Superior temporal gyrus (tissue), 1 donor: Measurements from ENCODE around the gene NAP1L4.

ENCODE experiments used
- DNase-seq: peaks from one replicate; pipeline ENCODE4 v3.0.0-alpha.2; 2016; ENCODE audit errors: extremely low spot score

The NAP1L4 gene

DNA sequence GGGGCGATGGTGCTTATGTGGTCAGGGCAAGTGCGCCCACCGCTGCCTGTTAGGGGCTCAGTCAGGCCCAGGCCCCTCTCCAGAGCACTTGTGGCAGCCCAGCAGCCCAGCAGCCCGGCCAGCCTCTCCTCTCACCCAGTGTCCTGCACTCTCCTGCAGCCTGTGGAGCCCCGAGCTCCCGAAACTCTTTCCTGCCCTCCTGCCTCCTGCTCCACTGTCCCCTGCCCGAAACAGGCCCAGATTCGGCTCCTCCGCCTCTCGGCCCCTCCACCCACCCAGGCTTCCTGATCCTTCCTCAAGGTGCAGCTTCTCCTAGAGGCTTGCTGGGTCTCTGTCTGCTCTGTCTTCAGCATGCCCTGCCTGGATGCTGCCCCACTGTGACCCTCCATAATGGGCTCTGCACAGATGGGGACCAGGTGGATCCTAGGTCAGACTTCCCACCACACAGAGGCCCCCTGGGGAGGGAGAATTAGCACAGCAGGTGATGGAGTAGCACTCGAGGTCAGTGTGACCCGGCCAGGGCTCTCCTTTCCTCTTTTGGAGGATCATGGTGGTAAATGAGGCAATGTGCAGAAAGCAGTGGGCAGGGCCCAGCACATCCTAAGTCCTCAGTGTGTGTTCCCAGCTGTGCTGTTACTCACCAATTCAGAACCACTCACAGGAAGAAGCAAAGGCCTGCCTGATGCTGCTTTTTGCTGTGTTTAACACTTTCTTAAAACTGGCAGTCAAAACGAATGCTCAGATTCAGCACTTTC lies 18.6 kb upstream of the NAP1L4 start:
- DNase-seq, result no peak

DNA sequence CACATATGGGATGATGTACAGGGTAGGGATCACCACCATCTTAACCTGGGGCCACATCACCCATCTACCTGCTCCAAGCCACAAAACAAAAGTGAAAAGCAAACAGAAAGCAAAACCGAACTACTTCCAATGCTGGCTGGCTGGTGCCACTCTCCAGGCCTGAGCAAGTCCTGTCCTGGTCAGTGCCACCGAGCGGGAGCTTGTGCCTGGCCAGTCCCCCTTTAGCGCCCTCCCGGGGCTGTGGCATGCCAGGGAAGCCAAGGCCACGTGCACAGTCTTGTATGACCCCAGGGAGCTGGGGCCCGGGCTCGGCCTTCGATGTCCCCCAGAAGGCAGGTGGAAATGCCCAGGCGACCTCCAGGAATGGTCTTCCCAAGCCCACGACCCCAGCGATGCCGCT lies 17.9 kb upstream of the NAP1L4 start:
- no peak for DNase-seq

DNA sequence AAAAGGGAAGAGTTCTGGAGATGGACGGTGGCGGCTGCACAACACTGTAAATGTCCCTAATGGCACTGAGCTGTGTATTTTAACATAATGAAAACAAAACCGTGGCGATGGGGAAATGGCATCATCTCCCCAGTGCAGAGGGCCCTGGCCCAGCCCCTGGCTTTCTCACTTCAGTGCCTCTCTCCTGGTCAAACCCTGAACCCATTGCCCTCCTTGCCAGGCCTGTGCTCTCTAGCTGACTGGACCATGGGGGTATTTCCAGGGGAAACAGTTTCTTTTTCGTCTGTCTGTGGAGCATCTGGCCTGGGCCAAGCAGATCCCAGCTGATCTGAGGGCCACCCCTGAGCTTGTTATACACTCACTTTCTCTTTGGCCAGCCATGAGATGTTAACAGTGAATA lies 17.4 kb upstream of the NAP1L4 start:
- no peak for DNase-seq

DNA sequence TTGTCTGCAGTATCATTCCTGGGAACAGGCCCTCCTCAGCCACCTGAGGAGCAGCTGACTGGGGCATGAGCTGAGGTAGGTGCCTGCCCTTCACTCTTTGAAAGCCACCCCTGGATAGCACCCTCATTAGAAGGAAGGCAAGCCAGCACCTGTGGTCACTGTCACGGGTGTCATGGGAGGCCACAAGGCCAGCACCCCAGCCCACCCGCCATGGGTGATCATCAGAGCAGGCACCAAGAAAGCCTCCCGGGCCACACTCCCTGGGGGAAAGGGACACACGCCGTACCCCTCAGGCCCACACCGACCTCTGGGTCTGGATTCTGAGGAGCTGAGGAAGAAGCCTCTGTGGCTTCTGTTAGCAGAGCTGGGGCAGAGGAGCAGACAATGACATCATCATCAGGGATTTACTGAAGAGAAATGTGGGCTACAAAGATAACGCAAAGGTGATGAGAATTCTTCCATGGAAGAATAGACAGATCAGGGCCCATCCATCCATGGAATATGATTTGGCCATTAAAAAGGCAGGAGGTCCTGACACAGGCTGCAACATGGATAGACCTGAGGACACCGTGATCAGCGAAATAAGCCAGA lies 16.7 kb upstream of the NAP1L4 start:
- no peak for DNase-seq

DNA sequence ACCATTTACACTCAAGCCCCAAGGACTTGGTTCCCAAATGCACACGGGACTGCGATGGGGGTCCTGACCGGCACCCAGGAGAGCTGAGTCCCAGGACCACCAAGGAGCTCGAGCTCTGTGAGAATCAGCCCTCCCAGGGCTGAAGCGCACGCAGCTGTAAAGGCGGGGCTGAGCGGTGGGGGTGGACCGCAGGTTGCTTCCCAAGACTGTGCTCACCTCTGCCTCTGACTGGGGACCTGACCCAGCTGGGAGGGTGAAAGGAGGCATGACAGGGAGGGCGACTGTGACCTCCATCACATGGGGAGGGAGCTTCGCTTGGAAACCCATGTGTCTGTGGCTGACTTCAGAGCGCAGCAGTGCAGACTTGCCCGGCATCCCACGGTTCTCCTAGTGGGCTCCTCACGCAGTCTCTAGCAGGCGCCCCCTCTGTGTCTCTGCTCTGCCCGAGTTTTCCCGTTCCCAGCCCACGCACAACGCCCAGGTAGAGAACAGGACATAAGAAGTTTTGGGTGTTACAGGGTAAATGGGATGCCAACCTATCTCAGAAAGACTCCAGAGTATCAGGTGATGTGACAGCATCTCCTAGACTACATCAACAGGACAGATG lies 15.4 kb upstream of the NAP1L4 start:
- no peak for DNase-seq

DNA sequence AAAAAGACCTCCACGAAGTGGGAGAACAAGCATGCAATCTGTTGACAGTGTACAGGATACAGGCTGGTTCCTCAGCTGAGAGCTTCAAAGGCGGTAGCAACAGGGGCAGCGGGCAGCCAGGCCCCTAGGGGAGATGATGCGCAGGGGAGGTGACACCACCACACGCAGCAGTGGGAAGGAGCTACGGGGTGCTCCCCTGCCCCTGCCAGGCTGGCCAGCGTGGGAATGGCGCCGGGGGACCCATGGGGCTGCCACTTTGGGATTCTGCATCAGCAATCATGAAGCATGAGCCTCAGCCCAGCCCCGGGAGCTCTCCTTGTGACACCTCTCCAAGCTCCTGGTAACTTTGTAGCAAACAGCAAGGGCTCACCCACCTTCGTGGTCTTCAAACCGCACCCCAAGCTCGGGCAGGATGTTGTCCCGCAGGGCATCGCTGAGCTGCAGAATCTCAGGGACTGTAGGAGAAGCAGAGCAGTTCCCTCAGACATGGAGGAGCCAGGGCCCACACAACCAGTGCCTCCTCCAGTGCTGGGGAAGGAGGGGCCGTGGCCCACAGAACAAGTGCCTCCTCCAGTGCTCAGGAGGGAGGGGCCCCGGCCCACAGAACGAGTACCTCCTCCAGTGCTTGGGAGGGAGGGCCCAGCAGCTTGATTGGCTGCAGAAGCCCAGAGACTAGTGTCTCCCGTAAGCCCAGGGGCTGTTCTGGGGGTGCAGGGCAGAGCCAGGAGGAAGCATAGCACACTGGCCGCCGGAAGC lies 14.6 kb upstream of the NAP1L4 start:
- no peak for DNase-seq

DNA sequence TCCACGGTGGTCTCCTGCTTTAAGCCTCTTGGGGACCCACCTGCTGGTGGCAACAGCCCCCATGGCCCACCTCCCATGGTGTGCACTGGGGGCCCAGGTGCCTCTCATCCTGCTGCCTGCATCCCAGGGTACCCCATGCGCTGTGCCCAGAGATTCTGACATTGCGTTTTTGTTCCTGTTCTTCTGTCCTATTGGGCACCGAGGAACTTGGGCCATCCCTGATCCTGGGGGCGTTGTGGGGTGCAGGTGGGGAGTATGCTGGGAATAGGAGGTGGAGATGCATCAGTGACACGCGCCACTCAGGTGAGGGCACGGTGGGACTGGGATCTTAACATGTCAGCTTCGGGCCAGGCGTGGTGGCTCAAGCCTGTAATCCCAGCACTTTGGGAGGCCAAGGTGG lies 12.4 kb upstream of the NAP1L4 start:
- DNase-seq, result no peak

DNA sequence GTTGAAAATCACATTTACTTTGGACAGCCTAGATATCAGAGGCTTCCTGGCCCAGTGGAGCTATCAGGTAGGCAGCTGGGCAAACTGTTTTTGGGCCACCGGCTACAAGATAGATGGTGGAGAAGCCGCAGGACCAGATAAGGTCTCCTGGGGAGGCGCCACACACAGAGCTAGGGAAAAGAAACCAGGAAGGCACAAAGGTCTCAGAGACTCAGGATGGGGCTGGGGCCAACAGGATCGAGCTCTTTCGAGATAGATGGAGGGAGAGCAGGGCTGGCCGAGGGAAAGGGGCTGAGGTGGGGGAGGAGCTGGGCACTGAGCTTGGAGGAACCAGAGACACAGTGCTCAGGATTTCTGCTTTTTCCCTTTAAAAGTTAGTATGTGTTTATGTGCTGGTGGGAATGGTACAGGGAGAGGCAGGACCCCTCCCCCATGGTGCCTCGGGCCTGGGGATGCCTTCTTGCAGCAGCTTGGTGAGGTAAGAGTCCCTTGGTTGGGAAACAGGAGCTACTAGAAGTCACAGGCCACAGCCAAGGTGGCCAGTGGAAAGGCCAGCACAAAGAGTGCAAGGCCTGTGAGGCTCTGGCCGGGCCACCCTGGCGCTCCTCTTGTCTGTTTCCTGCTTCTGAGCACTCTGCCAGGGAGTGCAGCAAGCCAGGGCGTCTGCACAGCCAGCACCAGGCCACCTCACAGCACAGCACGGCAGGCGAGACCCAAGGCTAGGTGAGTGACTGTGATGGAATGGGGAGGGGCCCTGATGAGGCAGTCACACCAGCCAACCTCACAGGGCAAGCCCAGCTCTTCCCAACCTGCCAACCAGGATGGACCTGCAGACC lies 11.5 kb upstream of the NAP1L4 start:
- no peak for DNase-seq

DNA sequence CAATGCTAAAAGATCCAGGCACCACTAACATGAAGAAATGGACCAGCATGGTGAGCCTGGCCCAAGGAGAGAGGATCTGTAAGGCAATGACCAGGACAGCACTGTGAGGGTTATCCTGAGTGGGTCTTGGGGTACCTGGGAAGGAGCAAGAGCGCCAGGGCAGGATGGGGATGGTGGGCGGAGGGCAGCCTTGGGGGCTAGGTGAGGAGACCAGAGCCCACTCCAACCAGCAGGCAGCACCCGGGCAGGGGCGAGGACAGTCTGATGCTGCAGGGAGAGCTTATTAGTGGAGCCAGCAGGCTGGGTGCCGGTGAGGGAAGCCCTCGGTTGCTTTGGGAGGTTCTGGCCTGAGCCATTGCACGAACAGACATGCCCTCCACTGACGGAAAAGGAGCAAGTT lies 10.7 kb upstream of the NAP1L4 start:
- no peak for DNase-seq

DNA sequence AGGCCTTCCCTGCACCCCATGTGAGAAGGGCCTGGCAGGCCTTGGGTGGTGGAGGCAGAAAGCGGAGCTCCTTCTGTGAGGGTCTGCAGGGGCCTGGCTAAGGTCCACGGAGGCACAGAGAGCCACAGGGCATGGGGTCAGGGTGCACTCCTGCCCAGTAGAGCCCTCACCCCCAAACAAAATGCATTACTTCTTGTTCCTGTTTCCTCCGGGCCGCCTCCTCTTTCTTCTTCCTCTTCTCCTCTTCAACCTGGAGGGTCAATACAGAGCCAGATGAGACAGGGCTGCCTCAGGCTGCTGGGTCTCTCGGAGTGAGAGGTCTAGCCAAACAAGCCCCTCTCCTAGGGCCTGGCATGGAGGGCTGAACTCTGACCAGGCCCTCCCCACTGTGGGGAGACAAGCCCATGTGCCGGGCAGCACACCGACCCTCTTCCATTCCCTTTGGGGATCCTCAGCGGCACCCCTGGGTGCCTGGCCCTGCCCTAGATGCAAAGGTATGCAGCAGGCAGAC lies 10.3 kb upstream of the NAP1L4 start:
- DNase-seq, result no peak

DNA sequence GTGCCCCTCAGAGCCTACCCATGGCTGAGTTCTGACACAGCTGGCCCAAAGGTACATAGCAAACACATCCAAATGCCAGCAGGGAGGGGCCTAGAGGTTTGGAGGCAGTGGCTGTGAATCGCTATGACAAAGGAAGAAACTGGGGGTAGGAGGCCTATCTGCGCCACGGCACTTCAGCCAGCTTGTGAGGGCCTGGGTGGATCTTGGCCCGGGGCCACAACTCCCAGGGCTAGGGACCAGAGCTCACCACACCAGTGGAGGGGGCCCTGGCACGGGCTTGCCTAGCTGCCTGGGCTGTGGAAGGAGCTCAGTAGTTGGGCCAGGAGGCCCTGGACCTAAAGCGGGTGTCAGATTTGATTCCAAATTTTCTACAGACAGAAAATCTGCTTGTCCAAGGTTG lies 9.4 kb upstream of the NAP1L4 start:
- peak; percentile 79 for DNase-seq

DNA sequence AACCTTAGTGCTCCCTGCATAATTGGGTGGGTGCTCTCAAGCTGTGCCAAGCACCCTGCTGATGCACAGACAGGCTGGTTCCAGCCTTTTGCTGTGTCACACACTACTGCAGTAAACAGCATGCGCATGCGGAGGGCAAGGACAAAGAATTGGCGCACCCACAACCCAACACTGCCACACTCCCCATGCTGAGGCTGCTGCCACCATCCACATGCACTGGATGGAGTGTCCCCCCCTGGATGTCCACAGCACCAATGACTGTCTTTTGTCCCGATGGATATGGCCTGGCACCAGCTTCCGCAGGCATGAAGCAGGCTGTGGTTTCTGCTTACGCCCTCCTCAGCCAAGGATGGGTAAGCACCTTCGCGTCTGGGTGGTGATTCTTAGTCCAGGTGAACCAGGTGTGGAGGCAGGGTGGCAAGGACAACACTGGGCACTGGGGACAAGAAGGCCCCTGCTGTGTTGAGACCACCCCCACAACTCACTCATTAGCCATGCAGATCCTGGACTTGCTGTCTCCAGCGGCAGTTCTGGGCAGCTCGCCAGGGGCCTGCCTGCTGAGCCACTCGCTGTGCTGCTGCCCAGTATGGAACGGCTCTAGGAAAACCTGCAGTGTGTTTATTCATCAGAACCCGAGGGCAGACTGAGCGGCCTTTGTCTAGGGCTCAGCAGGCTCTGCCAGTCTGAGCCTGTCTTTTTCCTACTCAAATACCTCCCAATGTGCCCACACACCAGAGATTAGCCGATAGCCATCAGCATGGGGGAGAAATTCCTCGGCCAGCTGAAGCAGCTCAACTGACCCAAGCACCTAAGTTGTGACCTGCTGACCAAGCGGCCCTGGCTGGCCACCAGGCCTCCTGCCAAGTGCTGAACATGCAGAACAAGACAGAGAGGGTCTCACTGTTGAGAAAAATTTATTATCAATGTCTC lies 8.2 kb upstream of the NAP1L4 start:
- peak; percentile 97 for DNase-seq

DNA sequence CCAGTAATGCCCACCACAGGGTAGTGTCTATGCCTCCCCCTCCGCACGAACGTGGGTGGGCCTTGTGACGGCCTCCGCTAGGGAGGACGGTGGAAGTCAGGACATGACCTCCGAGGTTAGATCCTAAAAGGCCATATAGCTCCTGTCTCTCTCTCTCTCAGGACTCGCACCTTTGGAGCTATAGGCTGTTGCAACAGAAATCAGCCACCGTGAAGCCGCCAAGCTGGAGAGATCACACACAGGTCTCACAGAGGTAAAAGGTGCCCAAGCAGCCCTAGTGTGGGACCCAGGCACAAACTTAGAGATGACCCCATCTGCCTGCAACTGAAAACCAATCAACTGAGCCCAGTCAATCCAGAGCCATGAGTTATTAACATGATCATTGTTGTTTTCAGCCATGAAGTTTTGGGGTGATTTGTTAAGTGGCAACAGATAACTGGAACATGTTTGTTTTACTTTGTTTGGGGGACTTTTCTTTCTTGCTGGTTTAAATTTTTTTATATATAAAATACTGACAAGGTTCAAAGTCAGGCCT lies 7.4 kb upstream of the NAP1L4 start:
- no peak for DNase-seq

DNA sequence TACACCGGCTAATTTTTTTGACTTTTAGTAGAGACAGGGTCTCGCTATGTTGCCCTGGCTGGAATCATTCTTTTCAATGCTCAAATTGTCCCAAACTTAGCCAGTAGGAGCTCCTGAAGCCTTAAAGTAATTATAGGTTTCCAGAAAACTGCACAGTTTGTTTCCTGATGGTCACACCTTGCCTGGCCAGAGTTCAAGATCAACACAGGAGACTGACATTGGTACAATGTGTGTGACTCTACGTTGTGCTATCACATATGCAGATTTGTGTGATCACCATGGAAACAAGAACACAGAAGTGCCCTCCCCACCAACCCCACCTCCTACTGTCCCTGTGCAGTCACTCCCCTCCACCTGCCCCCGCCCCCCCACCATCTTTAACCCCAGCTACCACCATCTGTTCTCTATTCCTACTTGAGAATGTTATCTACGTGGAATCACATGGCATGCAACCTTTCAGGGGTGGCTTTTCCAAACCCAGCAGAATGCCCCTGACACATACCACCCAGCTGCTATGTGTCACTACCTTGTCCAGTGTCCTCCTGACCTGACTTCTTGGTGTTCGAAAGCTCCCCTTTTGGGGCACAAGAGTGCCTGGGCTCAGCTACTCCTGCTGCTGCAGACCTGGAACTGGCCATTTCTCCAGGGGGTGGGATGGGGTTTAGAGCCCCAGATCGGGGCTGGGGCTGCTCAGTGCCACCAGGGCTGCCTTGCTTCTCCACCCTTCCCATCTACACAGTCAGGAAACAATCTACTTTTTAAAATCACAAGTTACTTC lies 6.1 kb upstream of the NAP1L4 start:
- DNase-seq, result no peak

DNA sequence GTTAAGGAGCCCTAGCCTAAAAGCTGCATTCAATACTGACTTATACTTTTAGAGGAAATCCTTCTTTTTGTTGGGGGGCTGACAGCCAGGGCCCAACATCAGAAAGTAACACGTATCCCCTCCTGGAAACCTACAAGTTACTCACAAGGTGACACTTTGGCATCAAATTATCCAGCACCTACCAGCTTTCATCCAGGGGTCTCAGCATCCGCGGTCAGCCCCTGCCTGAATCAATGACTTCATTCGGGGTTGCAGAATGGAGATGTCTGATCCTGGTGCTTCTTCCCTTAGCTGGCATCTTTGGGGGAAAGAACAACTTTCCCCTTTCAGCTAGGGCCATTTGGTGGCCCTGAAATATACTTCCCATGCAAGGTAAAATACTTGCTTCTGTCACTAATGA lies 5.3 kb upstream of the NAP1L4 start:
- no peak for DNase-seq

DNA sequence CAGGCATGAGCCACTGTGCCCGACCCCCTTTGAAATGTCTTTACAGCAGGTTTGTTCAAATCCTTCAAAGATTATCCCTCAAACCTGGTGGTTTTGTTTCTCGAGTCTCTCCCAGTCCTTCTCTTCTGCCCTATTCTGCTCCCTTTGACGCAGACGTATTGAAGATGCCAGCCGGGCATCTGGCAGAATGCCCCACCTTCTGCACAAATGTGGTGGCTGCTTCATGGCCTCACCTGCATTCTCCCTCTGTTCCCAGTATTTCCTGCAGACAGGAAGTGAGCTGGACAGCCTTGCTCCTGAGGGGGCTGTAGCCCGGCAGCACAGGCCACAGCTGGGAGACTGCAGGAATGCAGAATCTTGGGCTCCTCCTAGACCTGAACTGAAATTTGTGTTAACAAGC lies 4.8 kb upstream of the NAP1L4 start:
- DNase-seq, result no peak

DNA sequence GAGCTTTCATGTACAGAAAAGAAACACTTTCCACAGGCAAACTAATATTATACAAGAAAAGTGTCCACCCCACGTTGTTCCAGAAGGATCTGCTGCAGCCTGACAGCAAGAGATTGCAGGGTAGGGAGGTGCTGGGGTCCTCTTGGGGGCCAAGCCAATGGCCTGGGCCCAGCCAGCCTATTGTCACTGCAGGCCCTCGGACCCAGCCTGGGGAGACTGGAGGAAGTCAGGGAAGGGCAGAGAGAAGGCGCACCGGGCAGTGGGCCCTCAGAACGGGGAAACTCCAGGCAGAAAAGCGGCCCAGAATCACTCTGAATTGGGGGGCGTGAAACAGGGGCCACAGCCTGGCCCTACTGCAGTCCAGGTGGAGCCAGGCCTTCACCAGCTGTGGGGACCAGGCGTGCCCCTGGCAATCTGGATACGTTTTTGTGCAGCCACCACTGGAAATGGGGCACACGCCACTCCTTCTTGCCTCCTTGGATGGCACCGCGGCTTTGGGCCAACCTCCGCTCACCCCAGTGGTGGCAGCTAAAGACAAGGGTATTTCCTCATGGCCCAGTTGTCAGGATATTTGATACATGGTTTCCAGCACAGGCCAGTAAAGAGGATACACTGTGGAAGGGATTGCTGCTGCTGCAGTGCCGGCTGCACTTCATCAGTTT lies 3.9 kb upstream of the NAP1L4 start:
- DNase-seq, result no peak

DNA sequence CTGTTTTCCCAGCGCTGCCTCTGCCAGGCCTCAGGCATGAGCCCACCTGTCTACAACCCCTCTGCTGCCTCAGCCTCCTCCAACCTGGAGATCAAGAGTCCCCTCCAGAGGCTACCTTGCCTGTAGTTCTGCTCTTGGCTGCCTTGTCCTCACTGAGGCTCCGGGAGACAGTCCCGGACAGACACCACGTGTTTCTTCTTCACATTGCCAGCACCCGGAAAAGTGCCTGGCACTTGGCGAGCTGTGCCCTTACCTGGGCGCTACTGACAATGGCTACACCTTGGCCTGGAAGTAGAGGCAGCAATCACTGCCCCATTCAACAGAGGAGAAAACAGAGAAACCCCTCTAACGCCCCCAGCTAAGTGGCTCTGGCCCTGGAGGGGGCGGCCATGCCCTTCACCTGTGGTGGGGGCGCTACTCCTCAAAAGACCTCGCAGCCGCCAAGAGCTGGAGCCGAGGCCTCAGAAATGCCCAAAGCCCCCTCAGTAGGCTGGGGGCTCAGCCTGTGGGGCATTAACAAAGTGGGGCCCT lies 3.0 kb upstream of the NAP1L4 start:
- no peak for DNase-seq

DNA sequence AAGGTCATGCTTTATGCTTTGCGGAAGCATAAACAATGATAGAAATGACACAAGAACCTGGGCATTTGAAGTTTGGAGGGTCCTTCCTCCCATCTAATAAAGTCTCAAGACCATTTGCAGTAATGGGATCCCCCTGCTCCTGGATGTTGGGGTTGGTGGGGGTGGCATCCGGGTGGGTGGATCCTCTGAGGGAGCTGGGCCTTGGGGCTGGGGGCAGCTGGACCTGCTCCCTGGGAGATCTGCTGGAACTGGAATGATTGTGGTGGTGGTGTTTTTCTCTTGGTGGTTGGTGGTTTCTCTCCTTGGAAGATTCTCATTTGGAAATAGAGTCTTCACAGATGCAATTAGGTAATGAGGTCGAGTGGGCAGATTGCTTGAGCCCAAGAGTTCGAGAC lies 2.2 kb upstream of the NAP1L4 start:
- DNase-seq, result no peak
